ENCODE data around the gene OSCP1. TPM values are rescaled to one million over a fixed set of nuclear protein-coding genes. Genes with fewer than 3 reads are reported as not detected.
"Not testable (repeated sequence)": the region's sequence is repeated elsewhere in the genome, so short reads cannot be mapped to it uniquely, and the experiment has no call there.

The OSCP1 gene
- 1.4 and 1.8 TPM in 2 replicates for total RNA-seq (2014; rRNA removed; shearing (Covaris generic))
- polyA plus RNA-seq (2015; cell fraction: cytosol; rRNA removed) = 2.1 and 3.1 TPM in 2 replicates
- 2.7 and 2.8 TPM in 2 replicates for polyA plus RNA-seq (2015; cell fraction: nucleus; rRNA removed)

- peak; percentile 94 for DNase-seq (ENCODE audit: low read depth)
Measured at GRCh38 chr1:36450270-36450918, at the start of gene OSCP1. Gene OSCP1 (minus strand): TSS chr1:36450451. CDS start chr1:36450369, 82 bp downstream.

GRCh38 chr1:36497207-36497606 lies 47.0 kb upstream of the OSCP1 start:
- no peak for DNase-seq (ENCODE audit: low read depth)

- DNase-seq (ENCODE audit: low read depth) = no peak
Measured at GRCh38 chr1:36494971-36495370, 44.7 kb upstream of the OSCP1 start.

- DNase-seq (ENCODE audit: low read depth) = no peak
Measured at GRCh38 chr1:36493524-36493923, 43.3 kb upstream of the OSCP1 start.

- DNase-seq (ENCODE audit: low read depth) = no peak
Measured at GRCh38 chr1:36492491-36492890, 42.2 kb upstream of the OSCP1 start.

GRCh38 chr1:36489258-36490051 lies 39.2 kb upstream of the OSCP1 start:
- not testable (repeated sequence) for DNase-seq (ENCODE audit: low read depth)

- DNase-seq (ENCODE audit: low read depth) = no peak
Measured at GRCh38 chr1:36487906-36488305, 37.7 kb upstream of the OSCP1 start.

GRCh38 chr1:36487336-36487725 lies 37.1 kb upstream of the OSCP1 start:
- DNase-seq (ENCODE audit: low read depth) = not testable (repeated sequence)

- DNase-seq (ENCODE audit: low read depth) = no peak
Measured at GRCh38 chr1:36486439-36487335, 36.4 kb upstream of the OSCP1 start.

GRCh38 chr1:36486093-36486438 lies 35.8 kb upstream of the OSCP1 start:
- no peak for DNase-seq (ENCODE audit: low read depth)

GRCh38 chr1:36484099-36484498 lies 33.8 kb upstream of the OSCP1 start:
- no peak for DNase-seq (ENCODE audit: low read depth)

GRCh38 chr1:36482724-36483388 lies 32.6 kb upstream of the OSCP1 start, which contains the start of gene CSF3R:
Gene CSF3R (minus strand): TSS chr1:36482913. CDS start chr1:36479496, 3,417 bp downstream.
- DNase-seq (ENCODE audit: low read depth) = no peak

- DNase-seq (ENCODE audit: low read depth) = no peak
Measured at GRCh38 chr1:36481771-36482723, 31.8 kb upstream of the OSCP1 start.

GRCh38 chr1:36481091-36481490 lies 30.8 kb upstream of the OSCP1 start:
- DNase-seq (ENCODE audit: low read depth) = no peak

GRCh38 chr1:36480161-36480560 lies 29.9 kb upstream of the OSCP1 start:
- no peak for DNase-seq (ENCODE audit: low read depth)

- DNase-seq (ENCODE audit: low read depth) = no peak
Measured at GRCh38 chr1:36479505-36480051, 29.3 kb upstream of the OSCP1 start.

- DNase-seq (ENCODE audit: low read depth) = peak; percentile 37
Measured at GRCh38 chr1:36477615-36478014, 27.4 kb upstream of the OSCP1 start.

GRCh38 chr1:36476945-36477344 lies 26.7 kb upstream of the OSCP1 start:
- no peak for DNase-seq (ENCODE audit: low read depth)

- DNase-seq (ENCODE audit: low read depth) = no peak
Measured at GRCh38 chr1:36475910-36476604, 25.8 kb upstream of the OSCP1 start.
